Measurements from ENCODE around the gene GUCA1A. TPM values are rescaled to one million over a fixed set of nuclear protein-coding genes. Genes with fewer than 3 reads are reported as not detected.
"Not testable (repeated sequence)": the region's sequence is repeated elsewhere in the genome, so short reads cannot be mapped to it uniquely, and the experiment has no call there.

GUCA1A gene
- polyA plus RNA-seq, 3 donors, result 0.15 to 0.23 (median 0.19) TPM

DNA sequence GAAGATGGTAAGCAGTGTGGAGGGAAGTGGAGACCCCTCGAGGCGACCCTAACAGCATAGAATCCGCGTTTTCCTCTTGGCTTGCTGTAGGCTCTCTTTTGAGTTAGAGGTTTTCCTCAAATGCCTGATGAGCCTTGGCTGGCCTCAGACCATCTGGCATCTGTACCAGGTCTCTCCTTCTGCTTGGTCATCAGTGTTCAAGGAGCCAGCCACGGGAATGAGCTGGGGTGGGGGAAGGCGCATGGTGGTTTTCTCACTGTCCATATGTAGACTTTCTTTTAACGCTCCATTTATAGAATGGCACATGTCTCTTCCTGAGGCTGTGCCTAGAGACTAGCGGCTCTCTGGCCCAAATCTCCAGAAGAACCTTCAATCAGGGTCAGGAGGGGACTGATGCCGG, 8.1 kb upstream of the GUCA1A start:
- no peak for DNase-seq (ENCODE audit: extremely low read depth in 1 of 11, low read depth in 9 of 11, low spot score in 4 of 11)

DNA sequence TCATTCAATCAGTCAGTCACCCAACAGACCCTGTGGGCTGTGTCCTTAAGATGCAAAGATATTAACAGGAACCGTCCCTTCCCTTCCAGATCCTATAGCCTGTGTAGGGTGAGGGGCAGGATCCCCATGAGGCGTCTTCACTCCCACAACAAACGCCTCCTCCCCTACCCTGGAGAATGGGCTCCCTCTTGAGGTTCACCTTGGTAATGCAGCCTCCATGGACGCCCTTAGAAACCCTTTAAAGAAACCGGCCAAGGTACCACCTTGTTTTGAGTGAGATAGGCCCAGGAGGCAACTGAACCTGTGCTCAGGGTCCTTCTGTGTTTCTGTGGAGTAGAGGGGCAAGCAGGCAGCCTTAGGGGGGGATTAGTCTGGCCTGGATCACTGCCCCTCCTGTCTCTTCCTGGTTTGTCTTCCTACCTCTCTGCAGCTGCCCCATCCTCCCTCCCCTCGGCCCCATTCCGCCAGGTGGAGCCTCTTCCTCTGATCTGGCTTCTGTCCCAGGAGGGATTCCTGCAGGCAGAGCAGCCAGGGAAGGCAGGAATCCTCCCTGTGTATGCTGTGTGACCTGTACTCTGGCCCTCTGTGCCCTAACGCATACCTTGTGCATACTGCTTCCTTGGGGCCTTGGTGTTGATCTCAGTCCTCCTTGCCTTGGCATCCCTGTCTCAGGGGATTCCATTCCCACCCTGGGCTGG, 6.6 kb upstream of the GUCA1A start:
- DNase-seq (ENCODE audit: extremely low read depth in 1 of 11, low read depth in 9 of 11, low spot score in 4 of 11), result peak in 6 of 11 donors; percentile 37 to 75 (median 66)

GRCh38 chr6:42168650-42169049, 4.5 kb upstream of the GUCA1A start:
- no peak for DNase-seq (ENCODE audit: extremely low read depth in 1 of 11, low read depth in 9 of 11, low spot score in 4 of 11)

DNA sequence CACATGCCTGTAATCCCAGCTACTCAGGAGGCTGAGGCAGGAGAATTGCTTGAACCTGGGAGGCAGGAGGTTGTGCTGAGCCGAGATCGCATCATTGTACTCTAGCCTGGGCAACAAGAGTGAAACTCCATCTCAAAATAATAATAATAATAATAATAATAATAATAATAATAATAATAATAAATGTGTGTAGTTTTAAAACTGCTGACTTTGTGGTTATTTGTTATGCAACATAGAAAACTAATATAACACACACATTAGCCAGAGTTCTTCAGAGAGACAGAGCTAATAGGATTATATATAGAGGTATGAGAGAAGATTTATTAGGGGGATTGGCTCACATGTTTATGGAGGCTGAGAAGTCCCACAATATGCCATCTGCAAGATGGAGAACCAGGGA, 3.4 kb upstream of the GUCA1A start:
- DNase-seq (ENCODE audit: extremely low read depth in 1 of 11, low read depth in 9 of 11, low spot score in 4 of 11), result not testable (repeated sequence)

DNA sequence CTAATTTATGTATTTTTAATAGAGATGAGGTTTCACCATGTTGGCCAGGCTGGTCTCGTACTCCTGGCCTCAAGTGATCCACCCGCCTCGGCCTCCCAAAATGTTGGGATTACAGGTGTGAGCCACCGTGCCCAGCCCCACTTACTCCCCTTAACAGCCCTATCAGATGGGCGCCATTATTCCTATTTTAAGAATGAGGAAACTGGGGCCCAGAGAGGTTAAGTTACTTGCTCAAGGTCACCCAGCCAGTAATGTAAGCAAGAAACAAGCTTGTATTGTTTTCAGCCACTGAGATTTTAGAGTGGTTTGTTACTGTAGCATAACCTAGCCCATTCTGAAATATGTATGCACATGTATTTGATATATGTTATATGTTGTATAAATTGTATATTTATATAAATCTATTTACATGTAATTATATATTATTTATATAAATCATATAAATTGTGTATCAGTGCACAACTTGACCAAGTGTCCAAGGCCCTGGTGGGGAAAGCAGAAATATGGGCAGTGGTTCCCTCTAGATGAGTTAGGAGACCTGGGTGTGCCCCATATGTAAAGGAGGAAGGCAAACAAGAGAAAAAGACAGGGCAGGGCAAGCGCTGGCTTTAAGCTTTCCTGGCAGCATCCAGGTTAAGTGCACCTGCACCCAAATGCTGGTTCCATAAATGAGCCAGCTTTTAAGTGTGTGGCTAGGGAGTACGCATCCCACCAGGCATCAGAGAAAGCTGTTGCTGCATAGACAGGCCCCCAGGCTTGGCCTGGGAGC, 1.2 kb upstream of the GUCA1A start:
- DNase-seq (ENCODE audit: extremely low read depth in 1 of 11, low read depth in 9 of 11, low spot score in 4 of 11), result no peak

DNA sequence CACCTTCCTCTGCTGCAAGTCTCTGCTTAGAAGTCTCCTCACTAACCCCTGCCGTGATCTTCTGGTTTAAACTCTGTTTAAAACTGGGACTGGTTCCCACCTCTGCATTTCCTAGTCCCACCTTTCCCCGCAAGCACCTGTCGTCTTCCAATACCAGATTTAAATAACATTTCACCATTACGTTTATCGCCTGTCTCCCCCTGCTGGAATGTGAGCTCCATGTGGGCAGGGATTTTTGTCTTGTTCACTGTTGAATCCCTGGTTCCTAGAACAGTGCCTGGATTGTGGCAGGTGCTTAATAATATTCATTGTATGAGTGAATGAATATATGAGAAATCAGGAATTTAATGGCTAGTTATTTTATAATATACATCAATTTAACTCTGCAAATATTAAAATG, 2.7 kb downstream of the GUCA1A start:
- no peak for DNase-seq (ENCODE audit: extremely low read depth in 1 of 11, low read depth in 9 of 11, low spot score in 4 of 11)

GRCh38 chr6:42176981-42177380, 3.8 kb downstream of the GUCA1A start:
- no peak for DNase-seq (ENCODE audit: extremely low read depth in 1 of 11, low read depth in 9 of 11, low spot score in 4 of 11)

DNA sequence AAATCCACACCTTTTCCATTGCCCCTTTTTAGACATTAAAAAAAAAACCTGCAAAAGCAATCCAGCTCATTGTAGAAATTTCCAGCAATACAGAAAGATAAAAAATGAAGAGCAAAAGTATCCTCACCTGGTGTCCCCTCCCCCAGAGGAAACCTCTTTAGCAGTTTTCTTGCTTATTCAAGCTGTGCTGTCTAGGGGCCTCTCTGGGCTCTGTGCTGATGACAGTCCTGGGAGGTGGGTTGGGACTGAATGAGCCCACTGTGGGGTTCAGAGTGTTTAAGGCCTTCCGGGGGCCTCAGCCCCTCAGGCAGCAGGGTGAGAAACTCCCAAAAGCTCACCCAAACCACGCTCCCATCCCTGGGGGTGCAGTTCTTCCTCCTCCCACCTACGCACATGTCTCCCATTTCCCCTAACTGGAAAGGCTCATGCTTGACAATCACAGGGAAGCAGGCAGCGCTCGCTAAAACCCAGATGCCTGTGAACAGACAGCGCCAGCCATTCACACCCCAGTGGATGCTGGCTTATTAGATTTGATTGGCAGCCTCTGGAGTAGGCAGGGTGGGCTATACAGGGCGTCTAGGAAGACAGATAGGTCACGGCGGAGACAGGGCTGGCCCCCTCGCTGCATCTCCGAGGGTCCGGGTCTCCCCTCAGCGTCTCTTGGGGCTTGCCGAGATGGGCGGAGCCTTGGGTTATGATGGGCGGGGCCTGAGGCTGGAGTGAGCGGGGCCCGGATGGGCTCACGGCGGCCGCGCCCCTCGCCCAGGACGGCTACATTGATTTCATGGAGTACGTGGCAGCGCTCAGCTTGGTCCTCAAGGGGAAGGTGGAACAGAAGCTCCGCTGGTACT, 4.6 kb downstream of the GUCA1A start:
- peak in 1 of 11 donors; percentile 28 for DNase-seq (ENCODE audit: extremely low read depth in 1 of 11, low read depth in 9 of 11, low spot score in 4 of 11)

- DNase-seq (ENCODE audit: extremely low read depth in 1 of 11, low read depth in 9 of 11, low spot score in 4 of 11), result no peak
Measured at GRCh38 chr6:42179261-42179944, 6.2 kb downstream of the GUCA1A start.

DNA sequence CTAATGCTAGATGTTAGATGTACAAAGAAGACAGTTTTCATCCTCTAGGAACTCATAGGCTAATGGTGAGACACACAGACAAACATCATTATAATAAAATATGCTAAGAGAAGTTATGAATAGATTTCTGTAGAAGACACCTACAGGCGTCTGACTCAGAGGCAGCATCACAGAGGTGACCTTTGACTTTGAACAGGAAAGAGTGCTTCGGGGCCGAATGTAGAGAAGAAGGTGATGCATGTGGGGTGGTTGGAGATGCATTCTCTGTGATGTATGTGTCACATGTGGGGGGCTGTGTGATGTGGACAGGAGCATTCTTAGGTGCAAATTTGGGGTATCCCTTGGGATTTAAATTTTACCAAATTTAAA, 6.8 kb downstream of the GUCA1A start:
- no peak for DNase-seq (ENCODE audit: extremely low read depth in 1 of 11, low read depth in 9 of 11, low spot score in 4 of 11)

DNA sequence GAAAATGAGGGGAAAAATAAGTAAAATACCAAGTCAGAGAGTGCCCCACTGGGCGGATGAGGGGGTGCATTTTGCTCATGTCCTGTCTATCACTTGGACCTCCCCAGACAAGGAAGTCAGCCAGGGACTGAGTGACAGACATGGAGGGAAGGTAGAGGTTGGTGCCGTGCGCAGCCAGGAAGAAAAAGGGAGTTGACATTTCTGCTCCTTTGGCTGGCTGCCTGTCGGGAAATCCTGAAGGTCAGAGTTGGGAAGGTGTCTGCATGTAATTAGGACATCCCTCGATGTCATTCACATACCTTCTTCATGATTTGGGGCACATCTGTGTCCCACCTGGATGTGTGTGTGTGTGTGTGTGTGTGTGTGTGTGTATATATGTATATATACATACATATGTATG, 8.9 kb downstream of the GUCA1A start:
- no peak for DNase-seq (ENCODE audit: extremely low read depth in 1 of 11, low read depth in 9 of 11, low spot score in 4 of 11)

DNA sequence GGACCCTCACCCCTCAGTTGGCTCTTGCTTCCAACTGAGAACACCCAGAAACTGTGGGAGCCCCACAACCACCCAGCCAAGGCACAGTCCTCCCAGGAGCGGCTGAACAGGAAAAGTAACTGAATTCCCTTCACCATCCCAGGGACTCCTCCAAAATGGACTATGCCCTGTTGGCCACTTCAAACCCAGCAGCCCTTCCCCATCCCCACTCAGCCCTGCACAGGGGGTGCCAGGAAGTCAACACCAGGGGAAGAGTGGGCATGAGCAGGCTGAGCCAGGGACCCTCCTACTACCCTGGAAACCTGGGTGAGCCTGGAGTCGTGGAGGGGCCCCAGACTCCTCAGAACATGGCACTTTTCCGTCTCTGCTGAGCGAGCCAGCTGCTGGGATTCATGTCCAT, 11.3 kb downstream of the GUCA1A start:
- no peak for DNase-seq (ENCODE audit: extremely low read depth in 1 of 11, low read depth in 9 of 11, low spot score in 4 of 11)

- DNase-seq (ENCODE audit: extremely low read depth in 1 of 11, low read depth in 9 of 11, low spot score in 4 of 11), result peak in 8 of 11 donors; percentile 44 to 69 (median 61)
Measured at GRCh38 chr6:42185597-42185996, 12.4 kb downstream of the GUCA1A start.

- DNase-seq (ENCODE audit: extremely low read depth in 1 of 11, low read depth in 9 of 11, low spot score in 4 of 11), result no peak
Measured at GRCh38 chr6:42188406-42188805, 15.2 kb downstream of the GUCA1A start.

DNA sequence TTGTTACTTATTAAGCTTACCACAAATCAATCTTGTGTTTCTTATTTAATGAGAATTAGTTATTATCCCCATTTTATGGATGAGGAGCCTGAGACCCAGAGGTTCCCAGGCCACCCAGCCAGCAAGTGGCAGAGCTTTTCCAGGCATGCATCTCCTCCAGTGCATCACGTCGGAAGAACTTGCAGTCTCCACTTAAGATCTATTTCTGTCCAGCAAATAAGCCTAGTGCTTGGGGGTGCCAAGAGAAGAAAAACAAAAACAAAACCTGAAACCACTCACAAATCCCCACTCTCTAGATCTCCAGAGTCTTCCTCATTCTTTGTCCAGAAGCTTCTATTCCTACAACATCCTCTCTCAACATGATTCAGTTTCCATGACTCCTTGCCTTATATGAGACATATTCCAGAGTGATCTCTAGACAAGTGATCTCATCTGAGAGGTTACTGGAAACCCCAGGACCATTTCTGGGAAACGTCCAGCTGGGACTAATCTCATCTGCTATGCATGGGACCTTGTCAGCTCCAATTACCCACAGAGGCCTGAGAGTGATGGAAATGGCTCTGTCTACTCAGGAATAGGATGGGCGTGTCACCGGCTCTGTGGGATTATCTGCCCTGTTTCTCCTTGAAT, 17.5 kb downstream of the GUCA1A start:
- peak in 3 of 11 donors; percentile 23 to 40 (median 27) for DNase-seq (ENCODE audit: extremely low read depth in 1 of 11, low read depth in 9 of 11, low spot score in 4 of 11)

GRCh38 chr6:42192385-42192784, 19.2 kb downstream of the GUCA1A start:
- DNase-seq (ENCODE audit: extremely low read depth in 1 of 11, low read depth in 9 of 11, low spot score in 4 of 11), result not testable (repeated sequence)

DNA sequence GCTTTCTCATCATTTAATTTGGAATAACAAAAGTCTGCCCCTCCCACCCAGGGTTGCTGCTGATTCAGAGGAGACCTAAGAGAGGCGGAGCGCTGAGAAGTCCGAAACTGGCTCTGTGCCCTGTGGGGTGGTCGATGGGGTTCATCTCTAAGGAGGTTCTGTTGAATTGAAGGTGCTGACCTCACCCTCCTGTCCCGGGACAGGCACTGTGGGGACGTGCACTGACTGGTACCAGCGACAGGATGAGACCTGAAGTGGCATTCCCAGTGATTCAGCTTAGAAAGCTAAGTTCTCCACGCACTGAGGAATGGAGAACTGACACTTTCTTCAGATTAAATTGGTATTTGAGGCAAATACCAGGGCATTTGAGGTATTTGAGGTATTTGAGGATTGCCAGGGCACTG, 20.3 kb downstream of the GUCA1A start:
- DNase-seq (ENCODE audit: extremely low read depth in 1 of 11, low read depth in 9 of 11, low spot score in 4 of 11), result no peak

DNA sequence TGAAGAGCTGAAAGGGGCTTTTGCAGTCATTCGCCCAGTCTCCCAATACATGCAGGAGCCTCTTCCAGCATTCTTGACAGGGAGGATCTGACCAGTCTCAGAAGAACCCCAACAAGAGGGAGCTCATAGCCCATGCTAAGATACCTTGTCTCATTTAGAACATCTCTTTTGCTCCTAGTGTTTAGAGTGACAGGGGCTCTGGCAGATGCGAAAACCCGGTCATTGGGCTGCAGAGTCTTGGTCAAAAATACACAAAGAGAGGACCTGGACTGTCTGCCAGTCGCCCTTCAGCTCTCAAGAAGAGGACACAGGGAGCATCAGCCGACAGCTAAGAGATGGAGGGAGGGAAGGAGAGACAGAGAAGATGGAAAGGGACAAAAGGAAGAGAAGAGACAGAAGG, 20.9 kb downstream of the GUCA1A start:
- DNase-seq (ENCODE audit: extremely low read depth in 1 of 11, low read depth in 9 of 11, low spot score in 4 of 11), result no peak

DNA sequence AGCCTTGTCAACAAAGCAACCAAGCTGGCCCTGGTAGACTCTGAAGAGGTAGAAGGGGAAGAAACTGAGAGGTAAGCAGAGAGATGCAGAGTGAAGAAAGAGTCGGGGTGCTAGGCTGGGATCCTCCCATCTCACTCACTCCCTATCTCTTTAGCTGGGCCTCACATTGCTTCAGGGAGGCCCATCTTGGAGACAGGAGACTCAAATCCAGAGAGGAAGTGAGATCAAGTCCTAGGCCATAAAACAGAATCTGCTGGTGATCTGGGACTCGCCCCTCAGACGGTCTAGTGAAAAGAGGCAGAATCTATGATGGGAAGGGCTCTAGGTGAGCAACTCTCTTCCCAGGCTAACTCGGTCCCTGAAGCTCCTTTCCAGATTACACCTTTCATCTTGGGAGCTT, 22.3 kb downstream of the GUCA1A start:
- DNase-seq (ENCODE audit: extremely low read depth in 1 of 11, low read depth in 9 of 11, low spot score in 4 of 11), result no peak
